ENCODE measurements around the gene SS18L1. TPM values are rescaled to one million over a fixed set of nuclear protein-coding genes. Genes with fewer than 3 reads are reported as not detected.

The SS18L1 gene
- total RNA-seq, 2 experiments from 2014 or later, result 15.9 to 17.9 TPM

GRCh38 chr20:62168890-62169435 is 25.4 kb downstream of the SS18L1 start:
- Mint-ChIP-seq H3K27me3 (ENCODE audit: low read depth) (no peaks in the 10 kb centered on the region), H3K36me3 (ENCODE audit: low read depth) (peaks cover 15% of the 10 kb centered on the region), H3K27ac (no peak overlapping the region), H3K4me3 (no peak overlapping the region), H3K9me3 (ENCODE audit: insufficient read depth) (no peaks in the 10 kb centered on the region), H3K4me1 (ENCODE audit: low read depth) (no peaks in the 10 kb centered on the region)
- ChIA-PET CTCF (no interaction called here), POLR2A (no interaction called here)
- DNase-seq (no peak), ATAC-seq (no peak)

DNA sequence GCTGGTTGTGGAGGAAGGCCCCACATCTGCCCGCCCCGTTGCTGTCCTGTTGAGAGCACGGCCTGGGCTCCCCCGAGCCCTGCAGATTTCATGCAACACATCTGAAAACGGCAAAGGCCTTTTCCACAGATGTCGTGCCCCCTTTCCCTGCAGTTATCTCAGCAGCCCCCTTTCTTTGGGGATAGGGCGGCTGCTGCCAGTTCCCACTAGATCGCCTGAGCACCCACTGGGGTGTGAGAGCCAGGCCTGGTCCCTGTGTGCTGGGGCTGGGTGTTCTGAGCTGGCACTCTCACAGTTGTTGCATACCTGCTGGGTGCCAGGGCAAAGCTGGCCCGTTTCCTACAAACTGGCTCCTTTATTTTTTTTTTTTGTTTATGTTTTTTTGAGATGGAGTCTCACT is 27.0 kb downstream of the SS18L1 start:
- ChIA-PET CTCF (no interaction called here), POLR2A (no interaction called here)
- no peaks in the 10 kb centered on the region for H3K27me3 Mint-ChIP-seq (ENCODE audit: low read depth)
- H3K9me3 Mint-ChIP-seq (ENCODE audit: insufficient read depth), result no peaks in the 10 kb centered on the region
- peaks cover 20% of the 10 kb centered on the region for H3K36me3 Mint-ChIP-seq (ENCODE audit: low read depth)
- ATAC-seq (no peak), DNase-seq (no peak)
- no peak overlapping the region for H3K4me3 Mint-ChIP-seq
- H3K27ac Mint-ChIP-seq, result no peak overlapping the region
- H3K4me1 Mint-ChIP-seq (ENCODE audit: low read depth), result no peaks in the 10 kb centered on the region

GRCh38 chr20:62171245-62171644 is 27.7 kb downstream of the SS18L1 start:
- no peak for ATAC-seq
- no peaks in the 10 kb centered on the region for H3K27me3 Mint-ChIP-seq (ENCODE audit: low read depth)
- no peak overlapping the region for H3K27ac Mint-ChIP-seq
- H3K9me3 Mint-ChIP-seq (ENCODE audit: insufficient read depth), result no peaks in the 10 kb centered on the region
- POLR2A ChIA-PET, result no interaction called here
- no peaks in the 10 kb centered on the region for H3K4me1 Mint-ChIP-seq (ENCODE audit: low read depth)
- CTCF ChIA-PET, result no interaction called here
- H3K36me3 Mint-ChIP-seq (ENCODE audit: low read depth), result peaks cover 17% of the 10 kb centered on the region
- no peak overlapping the region for H3K4me3 Mint-ChIP-seq
- DNase-seq, result no peak

- DNase-seq (no peak), ATAC-seq (no peak)
- H3K9me3 Mint-ChIP-seq (ENCODE audit: insufficient read depth), result no peaks in the 10 kb centered on the region
- POLR2A ChIA-PET, result no interaction called here
- no peaks in the 10 kb centered on the region for H3K27me3 Mint-ChIP-seq (ENCODE audit: low read depth)
- peaks cover 15% of the 10 kb centered on the region for H3K36me3 Mint-ChIP-seq (ENCODE audit: low read depth)
- H3K27ac Mint-ChIP-seq, result no peak overlapping the region
- H3K4me3 Mint-ChIP-seq, result no peak overlapping the region
- CTCF ChIA-PET, result no interaction called here
- H3K4me1 Mint-ChIP-seq (ENCODE audit: low read depth), result no peaks in the 10 kb centered on the region
Observed at GRCh38 chr20:62172666-62173065, 29.1 kb downstream of the SS18L1 start.

- CTCF ChIA-PET, result no interaction called here
- H3K9me3 Mint-ChIP-seq (ENCODE audit: insufficient read depth), result no peaks in the 10 kb centered on the region
- H3K4me1 Mint-ChIP-seq (ENCODE audit: low read depth), result no peaks in the 10 kb centered on the region
- peaks cover 16% of the 10 kb centered on the region for H3K36me3 Mint-ChIP-seq (ENCODE audit: low read depth)
- no peak overlapping the region for H3K4me3 Mint-ChIP-seq
- POLR2A ChIA-PET, result no interaction called here
- no peak overlapping the region for H3K27ac Mint-ChIP-seq
- no peak for ATAC-seq
- H3K27me3 Mint-ChIP-seq (ENCODE audit: low read depth), result no peaks in the 10 kb centered on the region
- DNase-seq, result no peak
Observed at GRCh38 chr20:62174021-62174804, 30.6 kb downstream of the SS18L1 start.

DNA sequence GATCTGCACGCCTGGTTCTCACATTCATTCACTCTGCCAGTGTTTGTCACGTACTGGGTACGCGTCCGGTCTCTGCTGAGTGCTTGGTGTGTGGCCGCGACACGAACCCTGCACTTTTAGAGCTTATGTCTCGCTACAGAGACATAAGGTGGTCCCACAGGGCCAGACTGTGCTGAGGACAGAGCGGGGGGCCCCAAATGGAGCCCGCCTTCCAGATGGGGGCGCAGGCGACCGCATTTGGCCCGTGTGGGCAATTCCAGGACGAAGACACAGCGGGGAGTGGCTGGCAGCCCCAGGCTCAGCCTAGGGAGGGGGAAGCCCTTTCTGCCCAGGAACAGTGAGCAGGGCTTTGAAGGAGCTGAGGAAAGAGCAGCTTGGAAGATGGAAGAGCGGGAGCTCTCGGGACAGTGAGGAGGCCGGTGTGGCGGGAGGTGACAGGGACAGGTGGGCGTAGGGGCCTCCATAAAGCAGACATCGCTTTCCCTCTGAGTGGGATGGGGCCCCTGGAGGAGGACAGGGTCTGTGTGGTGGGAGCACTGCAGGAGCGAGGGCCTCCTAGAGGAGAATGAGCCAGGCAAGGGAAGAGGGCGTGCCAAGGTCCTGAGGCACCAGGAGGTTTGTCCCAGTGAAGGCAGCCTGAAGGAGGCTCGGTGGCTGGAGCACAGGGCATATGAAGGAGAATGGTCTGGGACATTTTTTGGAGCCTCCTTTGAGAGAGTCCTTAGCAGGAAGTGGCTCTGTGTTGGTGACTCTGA is 31.5 kb downstream of the SS18L1 start:
- Mint-ChIP-seq H3K9me3 (ENCODE audit: insufficient read depth) (no peaks in the 10 kb centered on the region), H3K36me3 (ENCODE audit: low read depth) (peaks cover 18% of the 10 kb centered on the region), H3K4me3 (no peak overlapping the region), H3K4me1 (ENCODE audit: low read depth) (no peaks in the 10 kb centered on the region), H3K27ac (peak overlapping the region; percentile 52), H3K27me3 (ENCODE audit: low read depth) (no peaks in the 10 kb centered on the region)
- no peak for DNase-seq
- ATAC-seq, result no peak
- CTCF ChIA-PET, result no interaction called here
- POLR2A ChIA-PET, result interaction anchor here (0.6 kb wide), 1 partner anchor 1730 kb away, joined by 3 read pairs; no protein-coding TSS in a partner anchor

- ATAC-seq (no peak), DNase-seq (no peak)
- H3K4me3 Mint-ChIP-seq, result no peak overlapping the region
- ChIA-PET POLR2A (interaction anchor here (0.6 kb wide), 1 partner anchor 1730 kb away, joined by 3 read pairs; no protein-coding TSS in a partner anchor), CTCF (no interaction called here)
- H3K27ac Mint-ChIP-seq, result peak overlapping the region; percentile 34
- no peaks in the 10 kb centered on the region for H3K4me1 Mint-ChIP-seq (ENCODE audit: low read depth)
- H3K9me3 Mint-ChIP-seq (ENCODE audit: insufficient read depth), result no peaks in the 10 kb centered on the region
- peaks cover 19% of the 10 kb centered on the region for H3K36me3 Mint-ChIP-seq (ENCODE audit: low read depth)
- H3K27me3 Mint-ChIP-seq (ENCODE audit: low read depth), result no peaks in the 10 kb centered on the region
Observed at GRCh38 chr20:62175711-62176110, 32.1 kb downstream of the SS18L1 start.

GRCh38 chr20:62176866-62177265 is 33.3 kb downstream of the SS18L1 start:
- no peak for ATAC-seq
- Mint-ChIP-seq H3K9me3 (ENCODE audit: insufficient read depth) (no peaks in the 10 kb centered on the region), H3K27me3 (ENCODE audit: low read depth) (no peaks in the 10 kb centered on the region), H3K4me1 (ENCODE audit: low read depth) (peaks cover 5% of the 10 kb centered on the region), H3K27ac (no peak overlapping the region), H3K4me3 (no peak overlapping the region), H3K36me3 (ENCODE audit: low read depth) (peaks cover 22% of the 10 kb centered on the region)
- CTCF ChIA-PET, result no interaction called here
- POLR2A ChIA-PET, result no interaction called here
- DNase-seq, result no peak

- ATAC-seq (no peak), DNase-seq (no peak)
- CTCF ChIA-PET, result no interaction called here
- Mint-ChIP-seq H3K27ac (no peak overlapping the region), H3K36me3 (ENCODE audit: low read depth) (peaks cover 24% of the 10 kb centered on the region), H3K9me3 (ENCODE audit: insufficient read depth) (no peaks in the 10 kb centered on the region), H3K4me3 (no peak overlapping the region), H3K4me1 (ENCODE audit: low read depth) (peaks cover 10% of the 10 kb centered on the region), H3K27me3 (ENCODE audit: low read depth) (no peaks in the 10 kb centered on the region)
- POLR2A ChIA-PET, result no interaction called here
Observed at GRCh38 chr20:62177307-62177706, 33.7 kb downstream of the SS18L1 start.

GRCh38 chr20:62178316-62179161 is 35.0 kb downstream of the SS18L1 start:
- H3K27ac Mint-ChIP-seq, result no peak overlapping the region
- DNase-seq (no peak), ATAC-seq (no peak)
- no peaks in the 10 kb centered on the region for H3K27me3 Mint-ChIP-seq (ENCODE audit: low read depth)
- no peaks in the 10 kb centered on the region for H3K9me3 Mint-ChIP-seq (ENCODE audit: insufficient read depth)
- peaks cover 11% of the 10 kb centered on the region for H3K4me1 Mint-ChIP-seq (ENCODE audit: low read depth)
- ChIA-PET POLR2A (interaction anchor here (0.6 kb wide), 1 partner anchor 50 kb away, joined by 4 read pairs; no protein-coding TSS in a partner anchor), CTCF (no interaction called here)
- no peak overlapping the region for H3K4me3 Mint-ChIP-seq
- H3K36me3 Mint-ChIP-seq (ENCODE audit: low read depth), result peaks cover 26% of the 10 kb centered on the region

- no peaks in the 10 kb centered on the region for H3K9me3 Mint-ChIP-seq (ENCODE audit: insufficient read depth)
- H3K27ac Mint-ChIP-seq, result no peak overlapping the region
- POLR2A ChIA-PET, result no interaction called here
- ATAC-seq, result no peak
- H3K27me3 Mint-ChIP-seq (ENCODE audit: low read depth), result no peaks in the 10 kb centered on the region
- DNase-seq, result no peak
- no peak overlapping the region for H3K4me3 Mint-ChIP-seq
- peaks cover 23% of the 10 kb centered on the region for H3K36me3 Mint-ChIP-seq (ENCODE audit: low read depth)
- H3K4me1 Mint-ChIP-seq (ENCODE audit: low read depth), result peaks cover 16% of the 10 kb centered on the region
- CTCF ChIA-PET, result no interaction called here
Observed at GRCh38 chr20:62179162-62179504, 35.6 kb downstream of the SS18L1 start.

GRCh38 chr20:62181808-62182207 is 38.2 kb downstream of the SS18L1 start:
- Mint-ChIP-seq H3K27ac (peak overlapping the region; percentile 97), H3K36me3 (ENCODE audit: low read depth) (peaks cover 20% of the 10 kb centered on the region), H3K27me3 (ENCODE audit: low read depth) (no peaks in the 10 kb centered on the region), H3K9me3 (ENCODE audit: insufficient read depth) (no peaks in the 10 kb centered on the region), H3K4me1 (ENCODE audit: low read depth) (peaks cover 26% of the 10 kb centered on the region), H3K4me3 (peak overlapping the region; percentile 90)
- DNase-seq (no peak), ATAC-seq (no peak)
- ChIA-PET CTCF (no interaction called here), POLR2A (interaction anchor here (2.2 kb wide), 1 partner anchor 39 kb away, joined by 7 read pairs; the partner anchor contains the start of genes PSMA7 and SS18L1)

Data from activated CD8-positive, alpha-beta T cell treated with anti-CD3 and anti-CD28 coated beads, Interleukin-2, amount 10 ng/mL, durations not matched to agents 7 days and 5 days (primary cell).